Left lobe of liver (tissue), 2 donors: ENCODE measurements around the gene DNAJC5. TPM values are rescaled to one million over a fixed set of nuclear protein-coding genes. Genes with fewer than 3 reads are reported as not detected.

Experiments used
- ATAC-seq: fragments of 200-7000 bp; cut with Tn5 transposase; one replicate; pipeline ENCODE4 v1.9.1; 2020; ENCODE audit warnings: mild to moderate bottlenecking, moderate library complexity
- DNase-seq: peaks from one replicate; pipeline ENCODE4 v3.0.0-alpha.2; 2020; ENCODE audit warnings: low spot score
- total RNA-seq: library from RNA; stranded (reverse); gene quantifications from one replicate; pipeline ENCODE4 v1.2.1, GENCODE V29; 2021
- donor health status: DM: no; HTN: no; CAD: no; lungs with moderate emphysema.
- donor health status: DM: no; HTN: yes; CAD: no.

DNAJC5 gene
- total RNA-seq, 1 donor from 2014 or later, result 17.8 TPM

GRCh38 chr20:63976980-63977738 is 82.2 kb downstream of the DNAJC5 start:
- ATAC-seq (no peak), DNase-seq (no peak)

DNA sequence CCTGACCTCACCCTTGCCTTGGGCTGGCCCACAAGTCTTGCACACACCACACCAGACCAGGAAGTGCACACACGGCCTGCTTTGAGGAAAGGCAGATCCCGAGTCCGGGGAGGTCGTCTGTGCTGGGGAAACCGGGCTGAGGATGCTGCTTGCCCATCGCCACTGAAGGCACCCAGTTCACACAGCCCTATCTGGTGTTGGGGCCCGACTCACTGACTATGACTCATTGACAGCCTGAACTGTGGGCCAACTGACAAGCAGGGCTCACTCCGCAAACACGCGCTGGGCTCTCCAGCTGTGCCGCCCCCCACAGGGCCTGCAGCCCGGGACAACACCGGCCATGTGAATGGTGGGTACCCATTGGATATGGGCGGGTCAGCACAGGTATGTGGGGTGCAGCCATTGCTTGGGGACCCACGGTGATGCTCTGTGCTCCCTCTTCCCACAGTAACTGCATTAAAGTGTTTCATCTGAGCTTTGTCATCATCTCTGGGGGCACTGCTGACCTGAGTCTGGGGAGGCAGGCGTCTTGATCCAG is 82.9 kb downstream of the DNAJC5 start:
- no peak for DNase-seq
- no peak for ATAC-seq

DNA sequence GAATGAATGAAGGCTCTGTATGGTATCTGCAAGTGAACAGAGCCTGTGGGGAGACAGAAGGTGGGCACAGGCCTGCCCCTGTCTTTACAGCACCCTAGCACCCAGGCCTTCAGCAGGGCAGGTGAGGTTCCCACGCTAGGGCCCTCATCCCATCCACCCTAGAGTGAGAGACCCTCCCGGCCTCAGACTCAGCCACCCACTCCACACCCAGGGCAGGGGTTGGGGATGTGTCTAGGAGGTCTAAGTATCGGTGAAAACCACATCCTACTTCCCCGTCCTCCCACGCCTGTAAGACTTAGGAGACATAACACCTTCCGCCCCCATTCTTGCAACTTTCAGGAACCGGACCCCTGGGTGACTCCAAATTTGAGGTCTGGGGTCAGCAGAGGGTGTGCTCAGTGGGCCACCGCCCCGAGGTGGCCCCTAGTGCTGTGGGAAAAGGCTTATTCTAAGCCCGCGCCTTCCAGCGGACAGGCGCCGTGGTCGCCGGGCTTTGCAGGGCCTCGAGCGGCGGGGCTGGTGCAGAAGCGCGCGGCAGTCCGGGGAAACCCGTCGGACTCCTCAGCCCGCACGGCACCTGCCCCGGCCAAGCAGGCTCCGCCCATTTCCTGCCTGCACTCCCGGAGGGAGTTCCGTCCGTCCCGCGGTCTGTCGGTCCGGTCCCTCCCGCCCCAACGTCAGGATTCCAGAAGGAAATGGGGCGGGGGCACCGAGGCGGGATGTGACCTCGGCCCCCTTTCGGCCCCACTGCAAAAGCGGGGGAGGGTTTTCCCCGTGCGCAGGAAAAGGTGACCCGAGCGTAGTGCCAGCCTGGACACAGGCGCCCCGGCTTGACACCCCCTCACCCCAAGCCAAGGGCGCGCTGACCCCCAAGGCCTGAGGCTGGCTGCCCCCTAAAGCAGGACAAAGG is 83.6 kb downstream of the DNAJC5 start:
- DNase-seq (peak; percentile 81), ATAC-seq (peak; percentile 56)

DNA sequence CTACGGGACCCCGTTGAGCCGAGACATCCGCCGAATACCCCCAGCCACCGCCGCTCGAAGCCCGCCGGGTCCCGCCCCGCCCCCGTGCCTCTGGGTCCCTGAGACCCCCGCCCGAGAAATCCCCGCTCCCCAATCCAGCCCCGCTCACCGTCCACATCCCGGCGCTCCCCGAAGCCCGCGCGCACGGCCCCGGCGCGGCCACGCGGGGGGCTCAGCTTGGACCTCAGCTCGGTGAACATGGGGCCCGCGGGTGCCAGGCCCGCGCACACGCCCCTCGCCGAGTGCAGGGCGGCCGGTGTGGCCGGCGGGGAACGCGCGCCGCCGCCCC is 84.3 kb downstream of the DNAJC5 start:
- DNase-seq, result no peak
- ATAC-seq, result no peak

DNA sequence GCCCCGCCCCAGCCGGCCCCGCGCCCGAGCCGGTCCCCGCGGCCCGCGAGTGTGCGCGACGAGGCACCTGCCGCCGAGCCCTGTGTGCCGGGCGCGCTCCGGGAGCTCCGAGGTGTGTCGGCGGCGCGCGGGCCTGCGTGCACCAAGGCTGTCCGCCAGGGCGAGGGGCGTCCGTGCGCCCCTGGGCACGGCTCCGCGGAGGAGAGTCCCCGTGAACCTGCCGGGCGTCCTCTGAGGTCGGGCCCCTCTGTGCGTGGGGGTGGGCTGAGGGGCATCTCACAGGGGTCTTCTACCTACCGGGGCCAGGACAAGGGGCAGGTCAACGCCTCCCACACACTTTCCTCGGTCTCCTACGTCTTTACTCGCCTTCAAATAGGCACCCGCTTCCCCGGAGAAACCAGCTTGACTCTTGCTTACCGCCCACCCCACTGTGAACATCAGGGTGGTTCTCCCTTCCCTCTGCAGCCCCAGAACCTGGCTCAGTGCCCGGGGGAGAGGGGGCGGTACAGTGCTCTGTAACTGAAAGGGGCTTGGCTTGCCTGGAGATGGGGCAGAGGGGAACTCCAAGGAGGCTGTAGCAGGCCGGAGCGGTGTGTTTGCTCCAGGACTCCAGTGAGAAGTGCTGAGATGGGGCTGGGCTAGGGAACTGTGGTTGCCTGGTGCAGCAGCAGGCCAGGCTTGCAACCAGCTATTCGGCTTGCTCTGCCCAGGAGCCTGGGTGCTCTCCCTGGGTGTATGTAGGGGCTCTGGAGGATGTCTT is 84.8 kb downstream of the DNAJC5 start, which contains the start of gene SAMD10:
SAMD10 (minus strand) TSS at position 86 of the 760 bp plus-strand sequence. CDS start 175 bp downstream, outside the sequence.
- peak; percentile 16 for ATAC-seq
- no peak for DNase-seq

GRCh38 chr20:63980317-63980805 is 85.4 kb downstream of the DNAJC5 start:
- DNase-seq, result no peak
- peak; percentile 19 for ATAC-seq

DNA sequence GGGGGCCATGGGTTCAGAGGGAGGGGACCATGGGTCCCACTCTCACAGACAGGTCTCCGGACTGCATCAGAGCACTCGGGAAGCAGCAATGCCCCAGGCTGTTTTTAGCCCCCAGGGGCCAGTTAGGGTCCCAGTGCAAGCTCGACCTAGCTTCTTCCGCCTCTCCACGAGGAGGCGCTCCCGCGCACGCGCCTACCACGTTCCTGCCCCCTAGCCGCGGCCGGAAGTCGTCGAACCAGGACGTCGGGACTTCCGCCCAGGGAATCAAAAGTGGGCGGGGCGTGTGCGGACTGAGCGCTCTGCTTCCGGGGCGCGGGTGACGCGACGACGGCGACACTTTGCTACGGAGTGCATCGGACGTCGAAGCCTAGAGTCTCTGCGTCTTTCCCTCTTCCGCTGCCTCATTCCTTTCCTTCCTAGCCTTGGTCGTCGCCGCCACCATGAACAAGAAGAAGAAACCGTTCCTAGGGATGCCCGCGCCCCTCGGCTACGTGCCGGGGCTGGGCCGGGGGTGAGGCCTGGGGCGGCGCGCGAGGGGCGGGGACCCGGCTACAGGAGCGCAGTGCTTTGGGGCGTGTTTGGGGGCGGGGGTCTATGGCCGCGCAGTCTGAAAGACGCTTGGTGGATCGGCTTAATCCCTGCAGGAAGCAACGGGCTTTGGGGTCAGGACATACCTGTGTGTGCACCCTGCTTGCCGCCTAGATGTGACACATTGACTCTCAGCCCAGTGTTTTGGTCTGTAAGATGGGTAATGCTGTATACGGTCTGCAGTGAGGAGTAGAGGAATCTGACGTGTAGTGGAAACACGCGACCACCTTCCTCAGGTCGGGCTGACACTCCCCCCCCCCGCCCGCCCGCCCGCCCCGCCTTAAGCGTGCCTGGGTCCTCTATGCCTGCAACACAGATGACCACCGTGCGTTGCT is 86.1 kb downstream of the DNAJC5 start, which contains the start of gene PRPF6:
PRPF6 (plus strand) TSS at position 327 of the 923 bp plus-strand sequence; CDS start at position 441, 114 bp downstream.
- DNase-seq (peak; percentile 95), ATAC-seq (peak; percentile 86)

GRCh38 chr20:63982937-63983336 is 88.0 kb downstream of the DNAJC5 start:
- DNase-seq (no peak), ATAC-seq (no peak)

Other genes starting within 250 kb of the DNAJC5 start
- gene STMN3, start 241.7 kb upstream of the DNAJC5 start, total RNA-seq, result 1.5 TPM
- gene RTEL1, start 236.8 kb upstream of the DNAJC5 start, total RNA-seq, result 13.8 TPM
- gene TNFRSF6B, start 198.5 kb upstream of the DNAJC5 start, total RNA-seq, result 0.40 TPM
- gene ARFRP1, start 187.2 kb upstream of the DNAJC5 start, total RNA-seq, result 23.6 TPM
- 64.1 TPM for gene ZGPAT, start 187.1 kb upstream of the DNAJC5 start, total RNA-seq
- gene LIME1, start 158.5 kb upstream of the DNAJC5 start, total RNA-seq, result 122 TPM
- 195 TPM for gene SLC2A4RG, start 155.3 kb upstream of the DNAJC5 start, total RNA-seq
- 4.7 TPM for gene ZBTB46, start 63.9 kb upstream of the DNAJC5 start, total RNA-seq
- gene ABHD16B, start 33.6 kb upstream of the DNAJC5 start, total RNA-seq, result not detected
- gene TPD52L2, start 29.9 kb upstream of the DNAJC5 start, total RNA-seq, result 17.3 TPM
- 20.2 TPM for gene UCKL1, start 61.3 kb downstream of the DNAJC5 start, total RNA-seq
- gene ZNF512B, start 74.8 kb downstream of the DNAJC5 start, total RNA-seq, result 21.4 TPM
- gene SAMD10, start 84.5 kb downstream of the DNAJC5 start, total RNA-seq, result 3.5 TPM
- 24.2 TPM for gene PRPF6, start 86.0 kb downstream of the DNAJC5 start, total RNA-seq
- gene C20orf204, start 141.1 kb downstream of the DNAJC5 start, total RNA-seq, result 0.68 TPM
- gene SOX18, start 154.5 kb downstream of the DNAJC5 start, total RNA-seq, result 8.1 TPM
- 49.2 TPM for gene TCEA2, start 168.1 kb downstream of the DNAJC5 start, total RNA-seq
- 4.6 TPM for gene RGS19, start 184.4 kb downstream of the DNAJC5 start, total RNA-seq
- 0.15 TPM for gene OPRL1, start 185.0 kb downstream of the DNAJC5 start, total RNA-seq
- not detected for gene LKAAEAR1, start 189.3 kb downstream of the DNAJC5 start, total RNA-seq
- gene NPBWR2, start 212.4 kb downstream of the DNAJC5 start, total RNA-seq, result not detected